Activated gamma-delta T cell treated with Interleukin-2 at 50 U/mL for 16 hours (primary cell): Measurements from ENCODE around the gene RBFOX2.

ENCODE experiments used
- DNase-seq: peaks from one replicate; pipeline ENCODE4 v3.0.0-alpha.2; 2020

The RBFOX2 gene

GRCh38 chr22:35923026-35923425 lies 105.6 kb downstream of the RBFOX2 start:
- DNase-seq = no peak

- DNase-seq = peak; percentile 14
These were observed 106.8 kb downstream of the RBFOX2 start for GRCh38 chr22:35921777-35922176.

DNA sequence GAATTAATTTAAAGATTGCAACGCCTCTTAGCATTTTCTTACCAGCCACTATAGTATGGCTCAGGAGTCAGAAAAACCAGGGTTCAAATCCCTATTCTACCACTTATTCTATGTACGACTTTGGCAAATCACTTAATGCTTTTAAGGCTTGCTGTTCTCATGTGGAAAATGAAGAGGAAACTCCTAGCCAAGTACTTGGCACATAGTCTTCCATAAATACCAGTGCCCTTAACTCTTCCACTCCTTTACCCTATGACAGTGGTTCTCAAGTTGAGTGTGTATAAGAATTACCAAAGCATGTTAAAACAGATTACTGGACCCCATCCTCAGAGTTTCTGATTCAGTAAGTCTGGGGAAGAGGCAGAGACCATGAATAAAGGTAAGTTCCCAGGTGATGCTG lies 107.6 kb downstream of the RBFOX2 start:
- DNase-seq = no peak

- no peak for DNase-seq
These were observed 109.6 kb downstream of the RBFOX2 start for GRCh38 chr22:35919002-35919542.

GRCh38 chr22:35918456-35918855 lies 110.2 kb downstream of the RBFOX2 start:
- DNase-seq = no peak

DNA sequence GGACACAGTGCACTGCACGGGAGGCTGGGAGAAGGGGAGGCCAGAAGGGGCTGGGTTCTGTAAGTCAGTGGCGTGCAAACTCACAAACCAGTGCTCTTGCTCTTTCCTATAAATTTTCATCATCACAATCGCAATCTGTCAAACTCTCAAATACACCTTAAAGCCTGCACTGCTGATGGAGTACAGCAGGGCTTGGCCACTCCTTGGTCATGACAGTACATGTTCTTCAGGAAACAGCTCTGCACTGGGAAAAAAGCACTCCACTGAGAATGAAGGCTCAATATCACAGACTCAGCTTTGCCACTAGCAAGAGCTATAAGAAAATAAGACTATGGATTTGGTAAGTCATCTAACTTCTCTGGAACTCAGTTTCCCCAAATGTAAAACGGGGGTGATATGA lies 111.0 kb downstream of the RBFOX2 start:
- DNase-seq = no peak

DNA sequence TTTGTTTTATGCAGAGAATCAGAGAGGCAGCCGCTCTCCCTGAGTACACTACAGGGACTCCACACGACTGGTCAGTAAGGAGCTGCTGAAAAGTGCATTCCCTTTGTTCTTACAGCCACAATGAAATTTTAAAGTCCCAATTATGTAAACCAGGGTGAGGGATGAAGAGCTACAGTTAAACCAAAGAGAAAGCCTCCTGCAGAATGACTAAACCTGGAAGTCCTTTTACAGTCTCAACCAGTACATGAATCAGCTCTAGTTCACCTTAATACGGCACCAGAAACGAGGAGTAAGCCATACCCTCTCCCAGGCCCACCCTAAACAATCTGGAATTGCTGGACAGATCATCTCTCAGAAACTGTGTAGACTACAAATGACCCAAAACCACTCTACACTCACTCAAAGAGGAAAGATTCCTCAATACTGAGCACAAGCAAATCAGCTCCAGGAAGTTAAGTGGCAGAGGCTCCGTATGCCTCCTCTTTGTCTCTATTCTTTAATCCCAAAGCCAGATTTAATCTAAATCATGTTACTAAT lies 113.1 kb downstream of the RBFOX2 start:
- no peak for DNase-seq

DNA sequence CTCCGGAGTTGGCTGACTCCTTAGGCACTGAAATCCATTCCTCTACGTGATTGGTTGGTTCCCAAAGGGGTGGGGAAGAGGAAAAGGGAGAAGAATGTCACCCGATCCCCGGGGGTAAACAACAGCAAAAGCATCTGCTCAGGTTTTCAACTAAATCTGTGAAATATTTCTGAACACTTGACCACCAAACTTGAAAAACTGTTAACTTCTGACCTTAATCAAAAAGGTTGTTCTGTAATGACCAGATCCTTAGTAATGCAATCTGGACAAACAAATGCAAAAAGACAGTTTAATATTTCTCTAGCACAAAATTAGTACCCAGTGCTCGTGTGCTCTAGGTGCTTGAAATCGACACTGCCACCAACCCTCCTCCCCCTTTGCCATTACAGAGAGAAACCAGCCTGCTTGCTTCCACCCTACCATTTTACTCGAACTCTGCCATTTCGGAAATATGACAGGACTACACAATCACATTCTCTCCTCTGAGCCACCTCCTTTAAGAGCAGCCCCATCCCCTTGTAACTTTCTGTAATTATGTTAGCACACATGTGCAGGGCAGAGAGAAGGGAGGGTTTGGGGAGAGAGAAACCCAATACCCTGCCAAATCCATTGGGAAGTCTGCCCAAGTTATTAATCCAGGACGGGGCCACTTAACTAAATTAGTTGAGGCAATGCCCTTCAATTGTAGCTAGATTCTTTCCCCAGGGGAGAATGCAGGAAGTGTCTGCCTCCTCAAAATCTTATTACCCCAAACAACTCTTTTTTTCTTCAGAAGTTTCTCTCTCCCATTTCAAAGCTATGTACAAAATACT lies 113.8 kb downstream of the RBFOX2 start:
- DNase-seq = no peak

GRCh38 chr22:35914357-35914664 lies 114.3 kb downstream of the RBFOX2 start:
- no peak for DNase-seq

DNA sequence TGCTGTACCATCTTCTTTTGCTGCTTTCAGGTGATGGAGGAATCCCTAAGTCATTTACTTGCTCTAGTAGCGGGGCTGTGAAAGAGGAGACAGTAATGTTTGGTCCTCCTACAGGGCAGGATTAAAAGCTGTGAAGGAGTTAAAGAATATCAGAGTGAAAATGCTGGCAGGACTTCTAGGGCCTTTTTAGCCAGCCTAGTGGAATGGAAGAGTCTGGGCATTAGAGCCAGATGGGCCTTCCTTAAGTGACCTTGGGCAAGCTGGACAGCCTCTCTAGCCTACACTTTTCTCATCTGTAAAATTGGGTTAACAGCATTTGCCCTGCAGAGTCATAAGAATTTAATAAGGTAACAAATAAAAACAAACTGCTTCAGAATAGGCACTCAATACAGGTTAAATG lies 114.7 kb downstream of the RBFOX2 start:
- no peak for DNase-seq

DNA sequence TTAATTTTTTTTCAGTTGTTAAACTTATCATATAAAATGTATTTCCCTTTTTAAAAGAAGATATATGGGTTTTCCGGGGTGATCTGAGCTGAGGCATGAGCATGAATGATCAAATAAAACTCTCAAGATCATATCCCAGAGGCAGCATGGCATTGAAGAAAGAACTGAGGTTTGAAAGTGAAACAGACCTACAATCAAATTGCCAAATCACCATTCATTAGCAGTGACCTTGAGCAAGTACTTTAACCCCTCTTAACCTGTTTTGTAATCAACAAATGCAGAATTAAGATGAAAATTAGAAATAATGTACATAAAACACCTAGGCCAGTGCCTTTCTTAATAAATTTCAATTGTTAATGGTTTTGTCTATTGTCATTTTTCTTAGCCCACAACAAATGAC lies 116.0 kb downstream of the RBFOX2 start:
- no peak for DNase-seq

GRCh38 chr22:35911877-35912276 lies 116.7 kb downstream of the RBFOX2 start:
- DNase-seq = no peak

GRCh38 chr22:35910926-35911325 lies 117.7 kb downstream of the RBFOX2 start:
- DNase-seq = no peak

- no peak for DNase-seq
These were observed 118.4 kb downstream of the RBFOX2 start for GRCh38 chr22:35910003-35910769.

GRCh38 chr22:35905894-35906293 lies 122.7 kb downstream of the RBFOX2 start:
- no peak for DNase-seq

DNA sequence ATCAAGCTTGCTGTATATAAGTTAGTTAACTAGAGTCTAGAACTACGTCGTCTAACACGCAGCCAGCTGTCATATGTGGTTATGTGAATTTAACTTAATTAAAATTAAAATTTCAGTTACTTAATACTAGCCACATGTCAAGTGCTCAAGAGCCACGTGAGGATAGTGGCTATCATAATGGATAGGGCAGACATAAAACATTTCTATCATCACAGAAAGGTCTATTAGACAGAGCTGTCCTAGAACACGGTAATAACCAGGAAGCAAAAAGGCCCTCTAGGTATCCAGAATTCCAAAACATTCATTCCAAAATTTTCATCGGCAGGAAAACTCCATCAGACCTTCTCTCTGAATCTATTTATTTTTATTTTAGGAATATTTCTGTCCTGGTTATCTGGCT lies 123.9 kb downstream of the RBFOX2 start:
- no peak for DNase-seq

DNA sequence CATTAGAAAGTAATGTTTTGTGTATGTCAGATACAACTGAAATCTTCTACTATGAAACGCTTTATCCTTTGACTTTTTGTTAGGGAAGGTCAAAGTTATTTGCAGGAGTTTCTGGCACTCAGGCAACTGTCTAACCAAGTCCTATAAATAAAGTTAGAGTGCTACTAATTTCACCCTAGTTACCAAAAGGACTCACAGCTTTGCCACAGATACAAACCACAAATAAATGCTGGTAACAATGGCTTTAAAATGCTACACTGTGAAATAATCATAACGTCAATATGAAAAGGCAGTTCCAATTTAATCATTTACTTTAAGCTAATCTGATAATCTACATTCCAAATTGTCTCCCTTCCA lies 124.3 kb downstream of the RBFOX2 start:
- DNase-seq = no peak

DNA sequence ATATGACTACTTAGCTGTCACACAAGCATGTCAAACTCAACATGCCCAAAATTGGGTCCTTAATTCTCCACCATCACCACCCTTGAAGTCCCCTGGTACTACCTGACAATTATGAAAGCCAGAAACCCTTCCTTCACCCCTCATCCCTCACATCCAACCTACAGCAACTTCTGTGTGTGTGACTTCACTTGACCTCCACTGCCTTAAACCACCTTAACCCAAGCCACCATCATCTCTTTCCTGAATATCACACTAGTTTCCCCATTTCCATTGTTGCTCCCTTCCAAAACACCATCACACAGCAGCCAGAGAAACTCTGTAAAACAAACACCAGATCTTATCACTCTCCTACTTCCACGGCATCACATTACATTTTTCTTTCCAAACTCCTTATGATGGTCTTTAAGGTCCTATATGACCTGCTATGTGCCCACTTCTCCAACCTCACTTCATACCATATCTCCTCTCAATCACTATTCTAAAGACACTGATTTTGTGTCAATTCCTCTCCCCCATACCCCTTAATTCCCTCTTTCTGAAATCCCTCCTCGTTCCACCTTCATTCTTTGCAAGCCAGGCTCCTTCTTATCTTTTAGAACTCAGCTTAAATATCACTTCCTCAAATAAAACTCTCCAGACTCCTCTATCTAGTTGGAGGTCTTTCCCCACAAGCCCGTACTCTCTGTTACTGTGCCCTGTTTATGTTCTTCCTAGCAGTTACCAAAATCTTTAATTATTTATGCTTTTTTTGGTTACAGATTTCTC lies 124.9 kb downstream of the RBFOX2 start:
- no peak for DNase-seq

DNA sequence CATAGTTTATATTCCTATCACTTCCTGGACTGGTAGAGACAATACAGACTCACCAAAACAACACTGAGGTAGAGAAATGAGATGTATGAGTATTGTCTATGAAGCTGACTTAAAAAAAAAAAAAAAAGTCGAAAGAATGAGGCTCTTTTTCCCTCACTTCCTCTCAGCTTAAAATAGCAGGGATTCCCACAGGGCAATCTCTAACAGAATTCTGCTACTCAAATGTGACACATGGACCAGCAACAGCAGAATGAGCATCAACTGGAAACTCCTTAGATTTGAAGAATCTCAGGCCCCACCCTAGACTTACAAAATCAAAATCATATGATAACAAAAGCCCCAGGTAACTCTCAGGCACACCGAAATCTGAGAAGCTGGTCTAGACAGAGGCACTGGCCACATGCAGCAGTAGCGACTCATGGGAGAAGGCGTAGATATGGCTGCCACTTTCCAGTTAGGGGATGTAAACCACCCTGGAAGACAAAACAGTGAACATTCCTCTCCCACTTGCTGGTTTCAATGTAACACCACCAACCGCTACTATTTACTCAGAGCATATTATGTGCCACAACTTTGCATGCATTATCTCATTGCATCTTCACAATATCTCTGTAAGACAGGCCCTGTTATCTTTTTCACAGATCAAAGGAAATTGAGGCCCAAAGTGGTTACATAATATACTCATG lies 128.0 kb downstream of the RBFOX2 start:
- DNase-seq = no peak

- no peak for DNase-seq
These were observed 128.9 kb downstream of the RBFOX2 start for GRCh38 chr22:35899736-35900135.

GRCh38 chr22:35896111-35896705 lies 132.4 kb downstream of the RBFOX2 start:
- DNase-seq = no peak
